Kidney epithelial cell (primary cell): ENCODE data around the gene MCCC2. TPM values are rescaled to one million over a fixed set of nuclear protein-coding genes. Genes with fewer than 3 reads are reported as not detected.
"Not testable (repeated sequence)": the region's sequence is repeated elsewhere in the genome, so short reads cannot be mapped to it uniquely, and the experiment has no call there.

Experiments
- DNase-seq: peaks from one replicate; pipeline ENCODE4 v3.0.0-alpha.2; 2010; ENCODE audit warnings: low read depth
- H3K27me3 ChIP-seq: 2 replicates; pipeline ENCODE4 v1.6.0; 2011; ENCODE audit warnings: low read length; ENCODE audit not compliant: control insufficient read depth, insufficient read depth
- H3K36me3 ChIP-seq: 2 replicates; pipeline ENCODE4 v1.5.1; 2011; ENCODE audit warnings: low read length; ENCODE audit not compliant: control insufficient read depth, insufficient read depth
- H3K4me3 ChIP-seq: 2 replicates; pipeline ENCODE4 v1.5.1; 2011; ENCODE audit warnings: low read depth, mild to moderate bottlenecking, control low read depth, low read length
- total RNA-seq: library from RNA; depleted of rRNA; stranded (reverse); fragments of >200 nt; gene quantifications from 2 replicates; pipeline ENCODE4 v1.2.3, GENCODE V29; 2015
- TF ChIP-seq, protein P1 (sequence below): IDR thresholded peaks from 2 replicates; pipeline ENCODE4 v1.5.1; 2011; ENCODE audit warnings: mild to moderate bottlenecking, moderate library complexity, low read length, control low read depth, inconsistent platforms; ENCODE audit not compliant: insufficient read depth, poor library complexity, severe bottlenecking

The MCCC2 gene
- total RNA-seq, 1 donor from 2014 or later, result 44.1 TPM

DNA sequence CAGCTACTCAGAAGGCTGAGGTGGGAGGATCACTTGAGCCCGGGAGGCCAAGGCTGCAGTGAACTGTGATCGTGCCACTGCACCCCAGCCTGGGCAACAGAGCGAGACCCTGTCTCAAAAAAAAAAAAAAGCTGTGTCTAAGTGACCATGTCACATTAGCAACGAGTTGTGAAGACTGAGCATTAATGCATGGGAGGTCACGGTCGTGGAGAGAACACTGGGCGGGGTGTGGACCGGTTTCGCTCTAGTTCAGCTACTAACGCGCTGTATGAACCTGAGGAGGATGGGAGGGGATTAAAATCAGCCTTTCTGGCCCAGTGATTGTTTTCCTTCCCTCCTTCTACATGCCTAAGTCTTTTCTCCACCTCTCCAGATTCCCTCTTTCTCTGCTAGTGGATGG lies 75.2 kb downstream of the MCCC2 start:
- DNase-seq, result no peak
- TF ChIP-seq, protein P1, sequence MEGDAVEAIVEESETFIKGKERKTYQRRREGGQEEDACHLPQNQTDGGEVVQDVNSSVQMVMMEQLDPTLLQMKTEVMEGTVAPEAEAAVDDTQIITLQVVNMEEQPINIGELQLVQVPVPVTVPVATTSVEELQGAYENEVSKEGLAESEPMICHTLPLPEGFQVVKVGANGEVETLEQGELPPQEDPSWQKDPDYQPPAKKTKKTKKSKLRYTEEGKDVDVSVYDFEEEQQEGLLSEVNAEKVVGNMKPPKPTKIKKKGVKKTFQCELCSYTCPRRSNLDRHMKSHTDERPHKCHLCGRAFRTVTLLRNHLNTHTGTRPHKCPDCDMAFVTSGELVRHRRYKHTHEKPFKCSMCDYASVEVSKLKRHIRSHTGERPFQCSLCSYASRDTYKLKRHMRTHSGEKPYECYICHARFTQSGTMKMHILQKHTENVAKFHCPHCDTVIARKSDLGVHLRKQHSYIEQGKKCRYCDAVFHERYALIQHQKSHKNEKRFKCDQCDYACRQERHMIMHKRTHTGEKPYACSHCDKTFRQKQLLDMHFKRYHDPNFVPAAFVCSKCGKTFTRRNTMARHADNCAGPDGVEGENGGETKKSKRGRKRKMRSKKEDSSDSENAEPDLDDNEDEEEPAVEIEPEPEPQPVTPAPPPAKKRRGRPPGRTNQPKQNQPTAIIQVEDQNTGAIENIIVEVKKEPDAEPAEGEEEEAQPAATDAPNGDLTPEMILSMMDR, result no peak
- no peaks in the 10 kb centered on the region for H3K36me3 ChIP-seq
- no peak overlapping the region for H3K4me3 ChIP-seq
- no peaks in the 10 kb centered on the region for H3K27me3 ChIP-seq

DNA sequence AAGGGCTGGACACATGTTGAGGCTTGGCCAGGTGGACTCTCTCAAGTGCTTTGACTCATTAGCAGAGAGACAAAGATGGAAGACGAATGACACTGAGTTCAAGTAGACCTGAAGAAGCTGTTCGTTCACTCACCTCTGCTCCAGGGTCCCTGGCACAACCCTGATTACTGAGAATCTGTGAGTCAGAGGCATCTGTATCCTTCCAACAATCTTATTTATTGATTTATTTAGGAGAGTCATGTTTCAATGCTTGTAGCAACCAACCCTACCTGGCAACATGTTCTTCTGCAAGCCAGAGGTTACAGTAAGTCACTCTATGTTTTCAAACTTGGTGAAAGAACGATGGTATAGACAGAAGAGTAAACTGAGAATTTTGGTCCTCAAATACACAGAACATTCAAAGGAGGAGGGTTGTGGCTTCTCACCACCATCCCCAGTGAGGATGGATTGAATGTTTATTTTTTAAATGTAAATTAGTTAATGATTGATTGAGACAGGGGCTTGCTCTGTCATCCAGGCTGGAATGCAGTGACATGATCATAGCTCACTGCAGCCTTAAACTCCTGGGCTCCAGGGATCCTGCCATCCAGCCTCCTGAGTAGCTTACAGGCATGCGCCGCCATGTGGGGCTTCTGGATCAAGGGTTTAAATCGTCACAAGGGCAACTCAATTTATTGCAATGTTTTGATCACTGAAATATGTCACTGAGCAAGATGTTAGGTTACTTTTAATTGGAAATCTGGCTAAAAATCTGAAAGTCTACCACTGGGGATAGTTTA lies 76.2 kb downstream of the MCCC2 start:
- DNase-seq, result no peak

DNA sequence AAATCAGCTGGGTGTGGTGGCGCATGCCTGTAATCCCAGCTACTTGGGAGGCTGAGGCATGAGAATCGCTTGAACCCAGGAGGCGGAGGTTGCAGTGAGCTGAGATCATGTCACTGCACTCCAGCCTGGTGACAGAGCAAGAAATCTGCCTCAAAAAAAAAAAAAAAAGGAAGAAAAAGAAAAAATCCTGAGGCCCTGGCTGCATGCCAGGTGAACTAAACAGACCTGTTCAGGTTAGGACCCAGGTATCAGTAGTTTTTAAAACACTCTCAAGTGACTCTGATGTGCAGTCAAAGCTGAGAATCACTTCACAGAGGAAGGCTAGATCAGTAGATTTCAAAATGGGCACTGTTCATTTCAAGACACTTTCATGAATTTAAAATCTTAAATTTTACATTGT lies 77.5 kb downstream of the MCCC2 start:
- H3K27me3 ChIP-seq, DNase-seq, H3K36me3 ChIP-seq, H3K4me3 ChIP-seq: not testable (repeated sequence)

More for the DNA sequence above, 76.2 kb downstream of the MCCC2 start:
- TF ChIP-seq, protein P1, result no peak
- H3K4me3 ChIP-seq, result no peak overlapping the region
- no peaks in the 10 kb centered on the region for H3K27me3 ChIP-seq
- no peaks in the 10 kb centered on the region for H3K36me3 ChIP-seq

DNA sequence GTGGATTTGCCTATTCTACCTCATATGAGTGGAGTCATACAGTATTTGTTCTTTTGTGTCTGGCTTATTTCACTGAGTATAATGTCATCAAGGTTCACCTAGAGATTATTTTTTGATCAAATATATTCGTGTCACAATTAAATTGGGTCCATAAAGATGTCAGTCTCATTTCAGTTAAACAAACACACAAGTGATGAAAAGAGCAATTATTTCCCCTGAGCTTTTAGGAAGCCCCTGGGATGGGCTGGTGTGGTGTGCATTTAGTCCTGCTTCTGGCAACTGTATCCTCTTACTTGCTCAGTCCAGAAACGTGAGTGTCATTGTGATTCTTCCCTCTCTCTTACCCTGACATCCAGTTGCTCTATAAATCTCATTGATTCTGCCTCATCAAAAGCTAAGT lies 79.2 kb downstream of the MCCC2 start:
- H3K36me3 ChIP-seq, result no peaks in the 10 kb centered on the region
- no peak overlapping the region for H3K4me3 ChIP-seq
- no peak for DNase-seq
- H3K27me3 ChIP-seq, result no peaks in the 10 kb centered on the region
- TF ChIP-seq, protein P1, result no peak

DNA sequence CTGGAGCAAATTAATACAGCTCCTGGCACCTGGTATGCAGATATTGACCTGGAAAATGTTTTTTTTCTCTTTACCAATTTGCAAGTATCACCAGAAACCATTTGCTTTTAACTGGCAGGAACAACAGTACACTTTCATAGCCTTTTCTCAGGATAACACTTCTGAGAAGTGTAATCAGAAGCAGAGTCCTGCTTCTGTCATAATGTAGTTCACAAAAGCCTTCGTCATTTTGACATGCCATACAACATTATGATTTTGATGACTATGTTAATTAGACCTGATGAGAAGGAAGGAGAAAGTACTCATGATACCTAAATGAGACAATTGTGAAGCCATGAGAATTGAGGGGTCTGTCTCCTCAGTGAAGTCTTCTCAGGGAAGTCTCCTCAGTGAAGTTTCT lies 90.8 kb downstream of the MCCC2 start:
- DNase-seq, result no peak
- Histone ChIP-seq H3K4me3 (no peak overlapping the region), H3K27me3 (no peaks in the 10 kb centered on the region), H3K36me3 (no peaks in the 10 kb centered on the region)
- TF ChIP-seq, protein P1, result no peak

DNA sequence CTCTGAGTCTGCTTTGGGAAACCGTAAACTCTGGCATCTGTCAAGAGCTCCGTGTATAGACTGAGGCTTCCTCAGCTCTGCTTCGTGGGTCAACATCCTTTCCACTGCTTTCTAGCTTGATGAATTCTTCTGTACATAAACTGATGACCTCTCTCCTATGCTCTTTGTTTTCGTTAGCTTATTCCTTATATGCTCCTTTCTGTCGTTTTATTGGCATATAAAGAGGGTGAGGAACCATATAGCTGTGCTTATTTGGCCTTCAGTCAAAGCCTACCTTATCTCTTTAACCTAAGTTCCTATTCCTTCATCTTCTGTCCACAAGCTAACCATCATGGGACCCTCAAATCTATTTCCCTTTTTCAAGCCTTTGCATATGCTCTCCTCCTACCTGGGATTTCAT lies 92.6 kb downstream of the MCCC2 start:
- no peak overlapping the region for H3K4me3 ChIP-seq
- TF ChIP-seq, protein P1, result no peak
- DNase-seq, result no peak
- no peaks in the 10 kb centered on the region for H3K36me3 ChIP-seq
- no peaks in the 10 kb centered on the region for H3K27me3 ChIP-seq
